H1 (cell line): Measurements from ENCODE around the gene OPHN1. TPM values are rescaled to one million over a fixed set of nuclear protein-coding genes. Genes with fewer than 3 reads are reported as not detected.

Experiments used
- BRCA1 ChIP-seq: IDR thresholded peaks from 2 replicates; pipeline ENCODE4 v1.6.1; 2012; ENCODE audit warnings: low read depth, low read length, improper control_type of control experiment
- FOSL1 ChIP-seq: IDR thresholded peaks from 2 replicates; pipeline ENCODE4 v1.6.1; 2011; ENCODE audit warnings: mild to moderate bottlenecking, low read depth, low read length, moderate library complexity; ENCODE audit not compliant: insufficient read depth
- HDAC6 ChIP-seq: IDR thresholded peaks from one replicate; pipeline ENCODE4 v1.7.1; 2012; ENCODE audit warnings: low read depth, mild to moderate bottlenecking, inconsistent platforms, low read length, moderate library complexity
- NANOG ChIP-seq: IDR thresholded peaks from 2 replicates; pipeline ENCODE4 v1.6.1; 2011; ENCODE audit warnings: low read length, low read depth, mild to moderate bottlenecking, inconsistent platforms; ENCODE audit not compliant: insufficient read depth, poor library complexity, severe bottlenecking
- POU5F1 ChIP-seq: IDR thresholded peaks from 2 replicates; pipeline ENCODE4 v1.6.1; 2011; ENCODE audit warnings: low read depth, mild to moderate bottlenecking, low read length, moderate library complexity
- SIN3A ChIP-seq, 2 experiments: IDR thresholded peaks in 1 of 2; conservative IDR thresholded peaks in 1 of 2; 2 replicates each; pipeline ENCODE4 v1.6.1; 2011 to 2012; ENCODE audit warnings: low read length in 2 of 2, improper control_type of control experiment in 1 of 2, low read depth in 1 of 2, mild to moderate bottlenecking in 1 of 2
- SP4 ChIP-seq: IDR thresholded peaks from 2 replicates; pipeline ENCODE4 v1.6.1; 2012; ENCODE audit warnings: low read length, inconsistent platforms
- TCF12 ChIP-seq: IDR thresholded peaks from 2 replicates; pipeline ENCODE4 v1.6.1; 2011; ENCODE audit warnings: low read depth, mild to moderate bottlenecking, low read length
- YY1 ChIP-seq: IDR thresholded peaks from 2 replicates; pipeline ENCODE4 v1.6.1; 2011; ENCODE audit warnings: low read depth, mild to moderate bottlenecking, low read length
- polyA plus RNA-seq, 7 experiments: library from polyadenylated mRNA; depleted of rRNA in 3 of 7; stranded (reverse) in 5 of 7; unstranded in 2 of 7; fragments of >200 nt in 5 of 7; fragments of 200-250 nt in 2 of 7; gene quantifications; 1 replicate in 5 of 7; 2 replicates in 1 of 7; 4 replicates in 1 of 7; pipeline versions ENCODE4 v1.2.1 to v1.2.3, GENCODE V29; 2011 to 2013; ENCODE audit warnings: missing spikeins in 2 of 7, mixed read lengths in 2 of 7
- total RNA-seq: library from RNA; stranded (reverse); fragmentation: NEBNext Ultra II Directional; extraction: Animal tissue kit (Norgen Biotek cat#: 25700); gene quantifications from 2 replicates; pipeline ENCODE4 v1.2.1, GENCODE V29; 2021

OPHN1 gene
- total and polyA plus RNA-seq, 2 of the 8 experiments (the other 6 are each of a cell fraction or from before 2014, with no cell fraction given) = 1.2 to 3.5 TPM

DNA sequence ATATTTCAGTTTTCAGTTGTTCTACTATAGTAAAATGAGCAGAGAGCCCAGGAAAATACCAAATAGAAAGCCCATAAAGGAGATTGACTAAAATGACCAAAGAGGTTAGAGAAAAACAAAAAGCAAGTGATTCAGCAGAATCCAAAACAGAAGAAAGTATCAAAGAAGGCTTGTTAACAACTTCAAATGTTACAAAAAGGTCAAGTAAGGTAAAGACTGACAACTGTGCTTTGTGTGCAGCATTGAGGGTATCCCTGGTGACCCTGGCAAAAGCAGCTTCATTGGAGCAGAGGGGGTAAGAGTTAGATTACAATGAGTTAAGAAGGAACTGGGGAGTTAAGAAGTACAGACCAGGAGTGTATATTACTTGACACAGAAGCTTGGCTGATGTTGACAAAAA, 317.9 kb downstream of the OPHN1 start (continued):
- TF ChIP-seq SIN3A (conservative IDR thresholded peaks at IDR 0.05 in 1 of 2, IDR thresholded peaks at IDR 0.05 in 1 of 2; ENCODE audit: low read depth in 1 of 2, low read length in 2 of 2) (no peak), NANOG (no peak), POU5F1 (no peak), HDAC6 (no peak), YY1 (no peak), BRCA1 (no peak), SP4 (no peak), TCF12 (no peak), FOSL1 (no peak)
- TF ChIP-seq, all 59 proteins: peak for 0
